HepG2 (cell line): Measurements from ENCODE around the gene DNASE1. TPM values are rescaled to one million over a fixed set of nuclear protein-coding genes. Genes with fewer than 3 reads are reported as not detected.

Experiments
- AKNA ChIP-seq: sonication (generic); formaldehyde crosslinking; IDR thresholded peaks from 2 replicates; pipeline ENCODE4 v1.4.0; 2020; ENCODE audit warnings: missing genetic modification reagents, borderline replicate concordance
- ATF2 ChIP-seq: sonication (generic); formaldehyde crosslinking; IDR thresholded peaks from 2 replicates; pipeline ENCODE4 v1.4.0; 2020; ENCODE audit warnings: missing genetic modification reagents
- DMAP1 ChIP-seq: IDR thresholded peaks from 2 replicates; pipeline ENCODE4 v1.6.1; 2016
- EHMT2 ChIP-seq: fragments of 200-600 bp; sonication (generic); IDR thresholded peaks from 2 replicates; pipeline ENCODE4 v1.7.0; 2017; ENCODE audit warnings: antibody characterized with exemption, low read depth, low read length, borderline replicate concordance
- HIC2 ChIP-seq: sonication (generic); formaldehyde crosslinking; IDR thresholded peaks from 2 replicates; pipeline ENCODE4 v1.9.0; 2022; ENCODE audit warnings: low read depth, missing genetic modification reagents
- KDM6A ChIP-seq: IDR thresholded peaks from 2 replicates; pipeline ENCODE4 v1.6.1; 2016; ENCODE audit warnings: low read depth
- KLF6 ChIP-seq: IDR thresholded peaks from 2 replicates; pipeline ENCODE4 v1.8.0; 2016; ENCODE audit warnings: missing biosample characterization, missing genetic modification reagents
- MAX ChIP-seq: IDR thresholded peaks from 2 replicates; pipeline ENCODE4 v1.6.1; 2012; ENCODE audit warnings: inconsistent platforms
- MIER2 ChIP-seq: IDR thresholded peaks from 2 replicates; pipeline ENCODE4 v1.6.1; 2016; ENCODE audit warnings: missing biosample characterization, missing genetic modification reagents
- MIER3 ChIP-seq: IDR thresholded peaks from 2 replicates; pipeline ENCODE4 v1.6.1; 2016; ENCODE audit warnings: missing compliant biosample characterization, borderline replicate concordance
- NFRKB ChIP-seq: fragments of 450-650 bp; IDR thresholded peaks from 2 replicates; pipeline ENCODE4 v1.6.1; 2017
- PITX1 ChIP-seq: sonication (generic); formaldehyde crosslinking; IDR thresholded peaks from 2 replicates; pipeline ENCODE4 v1.5.1; 2020; ENCODE audit warnings: mild to moderate bottlenecking, missing genetic modification reagents
- SAP130 ChIP-seq: IDR thresholded peaks from 2 replicates; pipeline ENCODE4 v1.6.1; 2016; ENCODE audit warnings: low read depth
- TRIM22 ChIP-seq: fragments of 450-650 bp; IDR thresholded peaks from 2 replicates; pipeline ENCODE4 v1.6.1; 2017
- ZNF136 ChIP-seq: sonication (generic); formaldehyde crosslinking; IDR thresholded peaks from 2 replicates; pipeline ENCODE4 v1.8.1; 2022; ENCODE audit warnings: low read depth, mild to moderate bottlenecking, moderate library complexity, missing genetic modification reagents
- ZNF18 ChIP-seq: sonication (generic); formaldehyde crosslinking; IDR thresholded peaks from 2 replicates; pipeline ENCODE4 v1.8.0; 2022; ENCODE audit warnings: mild to moderate bottlenecking, missing genetic modification reagents; ENCODE audit not compliant: insufficient replicate concordance
- ZNF354B ChIP-seq: sonication (generic); formaldehyde crosslinking; IDR thresholded peaks from 2 replicates; pipeline ENCODE4 v1.8.0; 2022; ENCODE audit warnings: mild to moderate bottlenecking, missing genetic modification reagents
- ZNF703 ChIP-seq: sonication (generic); formaldehyde crosslinking; IDR thresholded peaks from 2 replicates; pipeline ENCODE4 v1.5.1; 2020; ENCODE audit warnings: missing genetic modification reagents, mild to moderate bottlenecking, moderate library complexity, borderline replicate concordance
- ZNF713 ChIP-seq: sonication (generic); formaldehyde crosslinking; IDR thresholded peaks from 2 replicates; pipeline ENCODE4 v1.4.0; 2020; ENCODE audit warnings: mild to moderate bottlenecking, missing genetic modification reagents
- ZNF720 ChIP-seq: sonication (generic); formaldehyde crosslinking; IDR thresholded peaks from 2 replicates; pipeline ENCODE4 v1.4.0; 2020; ENCODE audit warnings: missing genetic modification reagents
- ZNF879 ChIP-seq: sonication (generic); formaldehyde crosslinking; IDR thresholded peaks from 2 replicates; pipeline ENCODE4 v1.8.1; 2023; ENCODE audit warnings: missing genetic modification reagents
- polyA plus RNA-seq, 8 experiments: library from polyadenylated mRNA; depleted of rRNA in 3 of 8; stranded (reverse) in 7 of 8; unstranded in 1 of 8; fragments of >200 nt; fragmentation: Illumina TruSeq in 4 of 8; extraction: Trizol in 4 of 8; gene quantifications; 2 replicates each; pipeline versions ENCODE4 v1.2.1 to v1.2.3, GENCODE V29; 2011 to 2016; ENCODE audit warnings: low read depth in 4 of 8, missing spikeins in 1 of 8, mixed read lengths in 1 of 8; ENCODE audit not compliant: insufficient read depth in 1 of 8
- total RNA-seq, 5 experiments: library from RNA; depleted of rRNA; stranded (reverse); fragments of >200 nt; fragmentation: Illumina TruSeq; extraction: Trizol; gene quantifications; 2 replicates each; pipeline ENCODE4 v1.2.3, GENCODE V29; 2016; ENCODE audit warnings: low read depth in 1 of 5

DNASE1 gene
- total and polyA plus RNA-seq, 2 of the 13 experiments (the other 11 are each of a cell fraction or from before 2014, with no cell fraction given): 7.1 to 11.1 TPM

GRCh38 chr16:3690470-3690928 is 36.0 kb downstream of the DNASE1 start (continued):
- TF ChIP-seq HIC2 (CRISPR knock-in tag) (no peak), EHMT2 (no peak), ZNF879 (CRISPR knock-in tag) (no peak), AKNA (CRISPR knock-in tag) (no peak), PITX1 (CRISPR knock-in tag) (no peak), ZNF703 (CRISPR knock-in tag) (no peak), KDM6A (CRISPR knock-in tag) (no peak), ZNF136 (CRISPR knock-in tag) (peak; percentile 90; the same call in 1 of the 2 replicates), MIER3 (CRISPR knock-in tag) (no peak), SAP130 (peak; percentile 51; the same call in 1 of the 2 replicates), KLF6 (CRISPR knock-in tag) (no peak), ZNF720 (CRISPR knock-in tag) (no peak), ZNF713 (CRISPR knock-in tag) (no peak), ATF2 (no peak), MAX (no peak), ZNF18 (CRISPR knock-in tag) (no peak), DMAP1 (no peak), ZNF354B (CRISPR knock-in tag) (no peak), MIER2 (CRISPR knock-in tag) (no peak), NFRKB (no peak), TRIM22 (no peak)
